Left kidney (tissue), 2 donors: Measurements from ENCODE around the gene IFNA5. TPM values are rescaled to one million over a fixed set of nuclear protein-coding genes. Genes with fewer than 3 reads are reported as not detected.

ENCODE experiments used
- DNase-seq: peaks from one replicate; pipeline ENCODE4 v3.0.0-alpha.2; 2013
- polyA plus RNA-seq: library from polyadenylated mRNA; unstranded; fragments of 120-200 nt; gene quantifications from one replicate; pipeline ENCODE4 v1.2.1, GENCODE V29; 2013; ENCODE audit not compliant: insufficient read length

The IFNA5 gene
- polyA plus RNA-seq, 1 donor, result not detected

- no peak for DNase-seq
Measured at GRCh38 chr9:21294364-21294774, 10.7 kb downstream of the IFNA5 start.

- DNase-seq, result no peak
Measured at GRCh38 chr9:21289848-21290247, 15.3 kb downstream of the IFNA5 start.

- DNase-seq, result no peak
Measured at GRCh38 chr9:21287280-21287679, 17.8 kb downstream of the IFNA5 start.

GRCh38 chr9:21286659-21287058, 18.5 kb downstream of the IFNA5 start:
- no peak for DNase-seq

GRCh38 chr9:21286099-21286498, 19.0 kb downstream of the IFNA5 start:
- no peak for DNase-seq

- DNase-seq, result no peak
Measured at GRCh38 chr9:21281275-21281674, 23.8 kb downstream of the IFNA5 start.

GRCh38 chr9:21268347-21268657, 36.8 kb downstream of the IFNA5 start:
- no peak for DNase-seq

- DNase-seq, result no peak
Measured at GRCh38 chr9:21267485-21268346, 37.4 kb downstream of the IFNA5 start.

- DNase-seq, result no peak
Measured at GRCh38 chr9:21266733-21267484, 38.2 kb downstream of the IFNA5 start.

GRCh38 chr9:21265421-21266189, 39.5 kb downstream of the IFNA5 start:
- no peak for DNase-seq

- DNase-seq, result no peak
Measured at GRCh38 chr9:21255538-21256212, 49.4 kb downstream of the IFNA5 start.

Other genes with a start within 250 kb of the IFNA5 start
- not detected for gene IFNB1, start 227.4 kb downstream of the IFNA5 start, polyA plus RNA-seq
- gene IFNW1, start 163.5 kb downstream of the IFNA5 start, polyA plus RNA-seq, result not detected
- not detected for gene IFNA21, start 138.7 kb downstream of the IFNA5 start, polyA plus RNA-seq
- not detected for gene IFNA4, start 117.7 kb downstream of the IFNA5 start, polyA plus RNA-seq
- gene IFNA7, start 103.1 kb downstream of the IFNA5 start, polyA plus RNA-seq, result not detected
- gene IFNA10, start 98.2 kb downstream of the IFNA5 start, polyA plus RNA-seq, result not detected
- gene IFNA16, start 88.0 kb downstream of the IFNA5 start, polyA plus RNA-seq, result not detected
- not detected for gene IFNA17, start 77.1 kb downstream of the IFNA5 start, polyA plus RNA-seq
- gene IFNA14, start 65.3 kb downstream of the IFNA5 start, polyA plus RNA-seq, result not detected
- 53.7 TPM for gene KLHL9, start 30.1 kb upstream of the IFNA5 start, polyA plus RNA-seq
- not detected for gene IFNA6, start 45.6 kb upstream of the IFNA5 start, polyA plus RNA-seq
- not detected for gene IFNA13, start 62.7 kb upstream of the IFNA5 start, polyA plus RNA-seq
- gene IFNA2, start 80.1 kb upstream of the IFNA5 start, polyA plus RNA-seq, result not detected
- gene IFNA8, start 103.8 kb upstream of the IFNA5 start, polyA plus RNA-seq, result not detected
- gene IFNA1, start 135.1 kb upstream of the IFNA5 start, polyA plus RNA-seq, result not detected
- 0.15 TPM for gene IFNE, start 177.0 kb upstream of the IFNA5 start, polyA plus RNA-seq